ENCODE data around the gene UST. TPM values are rescaled to one million over a fixed set of nuclear protein-coding genes. Genes with fewer than 3 reads are reported as not detected.

Gene UST
- total RNA-seq, 1 experiment from 2014 or later, result 10.0 TPM

- no TSS peak for BruUV-seq (replicated peaks)
- no peak for TF ChIP-seq CTCF (IDR thresholded peaks at IDR 0.05; ENCODE audit: unreplicated experiment)
- ChIA-PET CTCF (no interaction called here), POLR2A (no interaction called here)
- Mint-ChIP-seq H3K36me3 (ENCODE audit: insufficient read depth, unreplicated experiment) (no peaks in the 10 kb centered on the region), H3K9me3 (ENCODE audit: unreplicated experiment) (no peaks in the 10 kb centered on the region), H3K27me3 (ENCODE audit: insufficient read depth, unreplicated experiment) (no peaks in the 10 kb centered on the region), H3K4me1 (ENCODE audit: insufficient read depth, unreplicated experiment) (no peaks in the 10 kb centered on the region), H3K27ac (ENCODE audit: low read depth, unreplicated experiment) (no peak overlapping the region), H3K4me3 (ENCODE audit: unreplicated experiment) (no peak overlapping the region)
- intact Hi-C loops (cut with micrococcal nuclease), result no loop called here
- DNase-seq (ENCODE audit: unreplicated experiment), result no peak
Observed at GRCh38 chr6:148962854-148963515, 216.2 kb downstream of the UST start.

GRCh38 chr6:148963738-148964137 is 216.9 kb downstream of the UST start:
- POLR2A ChIA-PET, result no interaction called here
- CTCF ChIA-PET, result no interaction called here
- Mint-ChIP-seq H3K9me3 (ENCODE audit: unreplicated experiment) (no peaks in the 10 kb centered on the region), H3K27me3 (ENCODE audit: insufficient read depth, unreplicated experiment) (no peaks in the 10 kb centered on the region), H3K36me3 (ENCODE audit: insufficient read depth, unreplicated experiment) (no peaks in the 10 kb centered on the region), H3K4me3 (ENCODE audit: unreplicated experiment) (no peak overlapping the region), H3K4me1 (ENCODE audit: insufficient read depth, unreplicated experiment) (no peaks in the 10 kb centered on the region), H3K27ac (ENCODE audit: low read depth, unreplicated experiment) (no peak overlapping the region)
- BruUV-seq (replicated peaks), result no TSS peak
- TF ChIP-seq CTCF (IDR thresholded peaks at IDR 0.05; ENCODE audit: unreplicated experiment), result no peak
- DNase-seq (ENCODE audit: unreplicated experiment), result no peak
- intact Hi-C loops (cut with micrococcal nuclease), result no loop called here

- H3K36me3 Mint-ChIP-seq (ENCODE audit: insufficient read depth, unreplicated experiment), result no peaks in the 10 kb centered on the region
- H3K9me3 Mint-ChIP-seq (ENCODE audit: unreplicated experiment), result no peaks in the 10 kb centered on the region
- no peaks in the 10 kb centered on the region for H3K27me3 Mint-ChIP-seq (ENCODE audit: insufficient read depth, unreplicated experiment)
- ChIA-PET CTCF (no interaction called here), POLR2A (interaction anchor here (1.1 kb wide), 1 partner anchor 10 kb away, joined by 3 read pairs; no protein-coding TSS in a partner anchor)
- H3K4me3 Mint-ChIP-seq (ENCODE audit: unreplicated experiment), result no peak overlapping the region
- H3K4me1 Mint-ChIP-seq (ENCODE audit: insufficient read depth, unreplicated experiment), result no peaks in the 10 kb centered on the region
- no peak for DNase-seq (ENCODE audit: unreplicated experiment)
- H3K27ac Mint-ChIP-seq (ENCODE audit: low read depth, unreplicated experiment), result no peak overlapping the region
- no TSS peak for BruUV-seq (replicated peaks)
- intact Hi-C loops (cut with micrococcal nuclease), result no loop called here
- no peak for TF ChIP-seq CTCF (IDR thresholded peaks at IDR 0.05; ENCODE audit: unreplicated experiment)
Observed at GRCh38 chr6:148964467-148964866, 217.6 kb downstream of the UST start.

- Mint-ChIP-seq H3K9me3 (ENCODE audit: unreplicated experiment) (no peaks in the 10 kb centered on the region), H3K27ac (ENCODE audit: low read depth, unreplicated experiment) (no peak overlapping the region), H3K4me1 (ENCODE audit: insufficient read depth, unreplicated experiment) (no peaks in the 10 kb centered on the region), H3K4me3 (ENCODE audit: unreplicated experiment) (no peak overlapping the region), H3K36me3 (ENCODE audit: insufficient read depth, unreplicated experiment) (no peaks in the 10 kb centered on the region), H3K27me3 (ENCODE audit: insufficient read depth, unreplicated experiment) (no peaks in the 10 kb centered on the region)
- no peak for DNase-seq (ENCODE audit: unreplicated experiment)
- no peak for TF ChIP-seq CTCF (IDR thresholded peaks at IDR 0.05; ENCODE audit: unreplicated experiment)
- POLR2A ChIA-PET, result interaction anchor here (1.1 kb wide), 1 partner anchor 9 kb away, joined by 3 read pairs; no protein-coding TSS in a partner anchor
- CTCF ChIA-PET, result no interaction called here
- BruUV-seq (replicated peaks), result no TSS peak
- intact Hi-C loops (cut with micrococcal nuclease), result no loop called here
Observed at GRCh38 chr6:148965287-148965686, 218.5 kb downstream of the UST start.

Data from MCF 10A (cell line).